Renal cortical epithelial cell (primary cell): Measurements from ENCODE around the gene DDR2. TPM values are rescaled to one million over a fixed set of nuclear protein-coding genes. Genes with fewer than 3 reads are reported as not detected.
"Not testable (repeated sequence)": the region's sequence is repeated elsewhere in the genome, so short reads cannot be mapped to it uniquely, and the experiment has no call there.

ENCODE experiments used
- DNase-seq: peaks from one replicate; pipeline ENCODE4 v3.0.0-alpha.2; 2011; ENCODE audit warnings: low read depth
- total RNA-seq: library from RNA; depleted of rRNA; stranded (reverse); fragments of >200 nt; gene quantifications from 2 replicates; pipeline ENCODE4 v1.2.3, GENCODE V29; 2014

DDR2 gene
- total RNA-seq, 1 donor from 2014 or later, result 1.7 TPM

DNA sequence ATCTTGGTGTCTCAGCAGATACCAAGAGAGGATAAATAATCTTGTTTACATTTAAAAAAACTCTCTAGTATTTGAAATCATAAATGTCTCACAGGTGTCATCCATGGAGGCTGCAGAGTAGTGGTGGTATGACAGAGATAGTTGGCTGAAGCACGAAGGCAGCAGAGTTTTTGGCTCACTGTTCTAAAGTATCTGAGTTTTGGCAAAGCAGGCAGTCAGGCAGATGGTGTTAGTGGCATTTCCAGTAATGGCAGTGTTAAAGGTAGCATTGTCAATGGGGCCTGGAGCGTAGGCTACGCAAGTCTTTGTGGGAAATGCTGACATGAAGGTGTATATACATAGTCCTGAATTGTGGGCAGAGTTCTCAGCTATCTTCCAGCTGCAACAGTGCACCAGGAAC is 89.8 kb downstream of the DDR2 start:
- DNase-seq, result no peak

DNA sequence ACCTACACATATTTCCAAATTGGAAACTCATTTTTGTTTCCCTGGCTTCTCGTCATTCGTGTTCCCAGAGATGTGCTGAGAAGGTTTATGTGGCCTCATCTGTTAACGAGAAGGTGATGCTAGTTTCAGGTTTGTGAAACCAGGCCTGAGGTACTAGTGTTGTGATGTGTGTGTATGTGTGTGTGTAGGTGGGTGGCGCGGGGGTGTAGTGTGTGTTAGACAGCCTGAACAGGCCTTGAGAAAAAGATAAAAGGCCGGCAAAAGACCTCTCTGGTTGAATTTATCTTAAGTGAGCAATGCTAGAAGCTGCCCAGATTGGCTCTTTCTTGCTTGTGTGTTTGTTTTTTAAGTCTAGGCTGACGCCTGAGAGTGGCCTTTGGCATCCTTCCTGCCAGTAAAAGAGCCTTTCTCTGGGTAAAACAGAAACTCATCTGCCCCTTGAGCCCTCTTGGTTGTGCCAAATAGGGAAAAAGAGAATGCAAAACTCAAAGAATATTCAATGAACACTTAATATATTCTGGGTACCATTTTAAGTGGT is 92.4 kb downstream of the DDR2 start:
- DNase-seq, result no peak

DNA sequence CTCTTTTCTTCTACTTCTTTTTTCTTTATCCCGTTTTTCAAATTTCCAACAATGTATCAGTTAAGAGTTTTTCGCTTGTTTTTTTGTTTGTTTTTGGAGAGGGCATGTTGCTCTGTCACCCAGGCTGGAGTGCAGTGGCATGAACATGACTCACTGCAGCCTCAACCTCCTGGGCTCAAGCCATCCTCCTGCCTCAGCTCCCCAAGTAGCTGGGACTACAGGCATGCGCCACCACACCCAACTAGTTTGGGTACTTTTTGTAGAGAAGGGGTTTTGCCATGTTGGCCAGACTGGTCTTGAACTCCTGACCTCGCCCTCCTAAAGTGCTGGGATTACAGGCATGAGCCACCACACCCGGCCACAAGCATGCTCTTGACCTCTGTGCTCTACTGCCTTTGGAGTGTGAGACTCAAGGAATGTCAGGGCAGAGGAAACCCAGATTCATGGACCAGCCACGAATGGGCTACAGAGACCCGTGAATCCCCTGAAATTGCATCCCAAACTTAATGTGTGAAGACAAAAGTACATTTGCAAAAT is 93.1 kb downstream of the DDR2 start:
- no peak for DNase-seq

DNA sequence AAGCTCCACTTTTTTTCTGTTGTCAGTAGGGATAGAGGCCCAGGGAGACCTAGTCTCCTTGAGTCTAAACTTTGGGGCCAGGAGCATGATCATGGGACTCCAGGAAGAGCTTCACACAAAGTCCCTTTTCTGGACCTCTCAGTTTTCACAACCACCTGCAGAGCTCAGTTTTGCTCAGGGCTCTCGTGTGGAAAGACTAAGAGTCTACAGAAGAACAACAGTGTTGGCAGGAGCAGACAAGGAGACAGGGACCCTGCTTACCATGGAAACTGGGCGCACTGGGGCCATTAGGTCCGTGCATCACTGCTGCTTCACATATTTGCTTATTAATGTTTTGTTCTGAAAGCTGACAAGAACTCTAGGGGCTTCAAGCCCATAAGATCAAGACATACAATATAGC is 94.3 kb downstream of the DDR2 start:
- no peak for DNase-seq

DNA sequence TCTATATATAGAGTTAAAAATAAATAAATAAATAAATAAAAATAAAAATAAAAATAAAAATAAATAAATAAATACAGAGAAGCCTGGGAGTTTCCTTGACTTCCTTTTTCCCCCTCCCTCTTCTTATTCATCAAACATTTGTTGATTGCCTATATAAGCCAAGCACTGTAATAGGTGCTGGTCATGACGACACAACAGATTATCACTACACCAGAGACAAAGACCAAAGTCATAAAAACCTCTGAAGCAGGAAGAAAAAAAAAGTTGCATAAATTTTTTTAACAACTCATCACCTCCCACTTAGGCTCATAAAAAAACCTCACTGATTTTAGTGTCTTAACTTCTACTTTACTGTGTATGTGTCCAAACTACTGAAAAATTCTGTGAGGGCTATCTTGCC is 95.2 kb downstream of the DDR2 start:
- not testable (repeated sequence) for DNase-seq

DNA sequence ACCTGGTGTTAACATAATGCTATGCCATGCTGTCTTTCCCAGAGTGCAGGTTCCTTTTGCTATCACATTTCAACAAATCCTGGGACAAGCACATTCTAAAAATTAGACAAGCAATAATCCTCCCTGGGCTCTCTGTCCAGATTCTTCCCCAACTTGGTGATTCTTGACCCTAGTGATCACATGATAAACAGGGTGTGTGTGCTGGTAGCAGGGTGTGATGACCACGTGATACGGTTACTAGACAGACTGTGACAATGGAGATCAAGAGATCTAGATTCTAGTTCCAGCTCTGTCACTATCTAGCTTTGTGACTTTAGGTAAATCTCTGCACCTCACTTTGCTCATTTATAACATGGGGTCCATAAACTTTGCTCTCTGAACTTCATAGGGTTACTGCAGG is 96.3 kb downstream of the DDR2 start:
- no peak for DNase-seq

DNA sequence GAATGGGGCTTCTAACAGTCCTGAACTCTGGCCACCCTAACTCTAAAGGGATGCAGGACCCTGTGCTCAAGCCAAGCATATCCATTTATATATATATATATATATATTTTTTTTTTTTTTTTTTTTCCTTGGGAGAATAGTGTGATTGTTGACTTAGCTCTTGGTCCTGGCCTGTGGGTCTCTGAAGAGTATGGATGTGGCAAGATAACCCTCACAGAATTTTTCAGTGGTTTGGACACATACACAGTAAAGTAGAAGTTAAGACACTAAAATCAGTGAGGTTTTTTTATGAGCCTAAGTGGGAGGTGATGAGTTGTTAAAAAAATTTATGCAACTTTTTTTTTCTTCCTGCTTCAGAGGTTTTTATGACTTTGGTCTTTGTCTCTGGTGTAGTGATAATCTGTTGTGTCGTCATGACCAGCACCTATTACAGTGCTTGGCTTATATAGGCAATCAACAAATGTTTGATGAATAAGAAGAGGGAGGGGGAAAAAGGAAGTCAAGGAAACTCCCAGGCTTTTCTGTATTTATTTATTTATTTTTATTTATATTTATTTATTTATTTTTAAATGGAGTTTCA is 97.0 kb downstream of the DDR2 start:
- DNase-seq, result peak; percentile 21

DNA sequence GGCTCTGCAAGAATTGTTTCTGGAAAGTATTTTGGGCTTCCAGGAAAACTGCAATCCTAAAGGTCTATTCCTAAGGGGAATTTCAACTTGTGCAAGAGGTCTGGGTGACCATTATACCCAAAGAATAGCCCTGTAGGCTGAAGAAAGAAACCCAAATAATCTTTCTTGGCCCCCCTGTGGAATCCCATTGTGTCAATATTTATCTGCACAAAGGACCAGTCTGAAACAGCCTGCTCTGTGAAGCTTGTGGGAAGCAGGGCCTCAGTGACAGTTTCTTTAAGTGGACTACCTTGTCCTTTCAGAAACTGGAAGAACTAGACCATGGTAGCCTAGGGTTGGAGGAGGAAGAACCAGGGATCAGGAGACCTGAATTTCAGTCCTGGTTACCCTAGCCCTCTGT is 99.8 kb downstream of the DDR2 start:
- no peak for DNase-seq

DNA sequence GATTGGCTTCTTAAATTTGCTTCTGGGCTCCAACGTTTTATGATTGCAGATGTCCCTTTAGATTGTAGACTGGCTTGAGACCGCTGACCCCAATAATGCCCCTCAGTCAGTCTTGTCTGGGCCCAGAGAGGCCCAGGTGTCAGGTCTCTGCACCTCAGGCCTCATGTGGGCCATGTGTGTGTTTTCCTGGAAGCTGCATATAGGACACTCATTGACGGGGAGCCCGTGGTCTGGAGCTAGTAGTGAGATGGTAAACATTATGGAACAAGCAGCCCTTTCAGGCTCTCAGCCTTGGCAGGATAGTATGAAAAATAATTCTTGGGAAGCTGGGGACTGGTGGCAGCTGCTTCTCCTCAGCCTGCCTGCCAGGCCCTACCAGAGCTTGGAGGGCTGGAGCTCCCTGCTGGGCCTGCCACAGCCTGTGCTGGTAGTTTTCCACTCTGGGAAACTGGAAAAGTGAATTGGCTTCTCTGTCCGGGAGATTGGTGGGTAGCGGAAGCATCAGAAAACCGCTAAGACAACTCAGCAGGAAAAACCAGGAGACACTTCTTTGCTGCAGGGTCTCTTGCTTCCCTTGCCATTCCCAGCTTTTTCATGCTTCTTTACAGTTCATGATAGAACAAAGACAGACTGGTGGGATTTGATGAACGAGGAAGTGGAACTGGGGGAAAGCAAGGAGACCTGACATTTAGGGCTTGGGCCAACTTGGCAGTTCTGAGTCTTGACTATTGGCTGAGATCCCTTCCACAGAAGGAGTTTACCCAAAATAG is 100.5 kb downstream of the DDR2 start:
- no peak for DNase-seq

DNA sequence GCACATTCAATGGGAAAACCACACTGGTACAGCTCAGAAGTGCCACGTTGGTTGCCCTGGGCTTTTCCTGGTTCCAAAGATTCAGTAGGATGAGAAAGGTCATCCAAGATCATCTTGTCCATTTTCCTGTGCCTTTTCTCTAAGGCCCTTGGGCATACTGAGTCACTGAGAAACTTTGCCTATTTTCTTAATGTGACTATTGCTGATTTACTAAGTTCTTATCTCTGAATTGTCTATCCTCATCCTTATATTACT is 101.0 kb downstream of the DDR2 start:
- no peak for DNase-seq

DNA sequence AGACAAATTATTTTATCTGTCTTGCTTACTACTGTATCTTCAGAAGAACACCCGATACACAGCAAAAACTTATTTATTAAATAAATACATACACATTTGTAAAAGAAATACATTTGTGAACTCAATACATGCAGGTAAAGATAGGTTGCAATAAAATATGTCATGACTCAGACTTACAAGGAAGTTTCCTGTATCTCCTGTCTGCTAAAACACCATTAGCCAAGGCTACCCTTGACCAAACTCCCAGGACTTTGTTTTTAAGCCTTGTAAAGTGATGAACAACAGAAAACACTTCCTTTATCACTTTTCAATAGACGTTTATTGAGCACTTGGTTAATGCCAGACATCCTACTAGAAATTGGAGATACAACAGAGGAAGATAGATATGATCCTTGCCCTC is 101.8 kb downstream of the DDR2 start:
- no peak for DNase-seq

DNA sequence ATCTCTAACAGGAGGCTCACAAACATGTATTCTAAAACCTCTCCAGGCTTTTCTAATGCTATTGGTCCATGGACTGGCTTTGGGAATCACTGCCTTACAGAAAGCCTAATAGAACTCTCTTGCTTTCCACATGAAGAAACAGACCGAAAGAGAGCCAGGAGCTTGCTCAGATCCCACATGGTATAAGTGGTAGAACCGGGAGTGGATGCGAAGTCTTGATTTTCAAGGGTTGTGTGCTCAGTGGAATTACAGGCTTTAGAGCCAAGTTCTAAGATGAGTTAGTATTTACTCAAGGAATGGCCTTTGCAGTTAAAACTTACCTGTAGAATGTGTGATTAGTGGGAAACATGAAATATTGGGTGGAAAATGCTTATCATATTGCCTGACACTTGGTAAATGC is 103.9 kb downstream of the DDR2 start:
- no peak for DNase-seq

DNA sequence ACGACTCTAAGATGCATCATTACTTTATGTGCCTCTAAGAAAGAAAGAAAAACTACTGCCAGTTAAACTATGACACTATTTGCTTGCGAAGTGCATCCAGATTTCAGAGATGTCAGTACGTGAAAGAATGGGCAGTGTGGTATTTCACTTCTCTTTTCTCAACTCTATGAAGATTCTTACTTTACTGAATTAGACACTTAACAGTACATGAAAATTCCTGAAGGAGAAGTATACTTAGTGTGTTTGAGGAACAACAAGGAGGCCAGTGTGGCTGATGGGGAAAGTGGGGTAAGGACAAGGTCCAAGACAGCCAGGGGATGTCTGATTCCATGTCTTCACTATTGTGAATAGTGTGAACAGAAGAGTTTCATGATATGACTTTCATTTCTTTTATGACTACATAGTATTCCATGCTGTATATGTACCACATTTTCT is 104.4 kb downstream of the DDR2 start:
- DNase-seq, result no peak

DNA sequence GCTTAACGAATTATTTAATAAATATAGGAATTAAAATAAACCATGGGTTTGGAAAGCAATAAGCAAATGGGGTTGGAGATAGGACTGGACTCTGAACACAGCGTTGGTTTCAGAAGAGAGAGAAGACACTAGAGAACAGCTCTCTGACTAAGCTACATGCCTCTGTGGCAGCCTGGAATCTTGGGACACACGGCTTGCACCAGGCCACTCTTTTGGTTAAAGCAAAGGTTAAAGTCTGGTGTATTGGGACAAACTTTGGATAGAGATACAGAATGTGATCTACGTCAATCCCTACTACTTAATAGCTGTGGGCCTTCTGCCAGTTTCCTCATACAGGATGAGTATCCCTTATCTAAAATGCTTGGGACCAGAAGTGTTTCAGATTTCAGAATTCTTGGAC is 108.5 kb downstream of the DDR2 start:
- DNase-seq, result no peak

DNA sequence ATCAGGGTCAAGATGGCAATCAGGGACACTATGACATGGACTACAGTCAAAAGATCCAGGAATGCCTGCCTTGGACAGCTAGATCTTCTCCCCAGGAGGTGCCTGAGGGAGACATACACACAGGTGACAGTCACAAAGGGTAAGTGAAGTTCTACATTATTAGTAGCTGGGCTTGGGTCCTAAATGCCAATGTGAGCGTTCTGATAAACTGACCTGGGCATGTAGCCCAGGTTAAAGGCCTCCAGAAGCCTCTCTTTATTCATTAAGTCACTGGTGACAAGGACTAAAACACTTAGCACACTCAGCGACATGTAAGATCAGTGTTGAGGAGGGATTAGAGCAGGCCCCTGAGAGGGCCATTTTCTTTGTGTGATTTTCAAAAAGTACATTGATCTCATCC is 109.3 kb downstream of the DDR2 start:
- DNase-seq, result no peak

DNA sequence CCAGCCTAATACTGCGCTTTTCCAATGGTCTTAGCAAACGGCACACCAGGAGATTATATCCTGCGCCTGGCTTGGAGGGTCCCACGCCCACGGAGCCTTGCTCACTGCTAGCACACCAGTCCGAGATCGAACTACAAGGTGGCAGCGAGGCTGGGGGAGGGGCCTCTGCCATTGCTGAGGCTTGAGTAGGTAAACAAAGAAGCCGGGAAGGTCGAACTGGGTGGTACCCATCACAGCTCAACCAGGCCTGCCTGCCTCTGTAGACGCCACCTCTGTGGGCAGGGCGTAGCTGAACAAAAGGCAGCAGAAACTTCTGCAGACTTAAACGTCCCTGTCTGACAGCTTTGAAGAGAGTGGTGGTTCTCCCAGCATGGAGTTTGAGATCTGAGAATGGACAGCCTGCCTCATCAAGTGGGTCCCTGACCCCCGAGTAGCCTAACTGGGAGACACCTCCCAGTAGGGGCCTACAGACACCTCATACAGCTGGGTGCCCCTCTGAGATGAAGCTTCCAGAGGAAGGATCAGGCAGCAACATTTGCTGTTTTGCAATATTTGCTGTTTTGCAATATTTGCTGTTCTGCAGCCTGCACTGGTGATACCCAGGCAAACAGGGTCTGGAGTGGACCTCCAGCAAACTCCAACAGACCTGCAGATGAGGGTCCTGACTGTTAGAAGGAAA is 114.1 kb downstream of the DDR2 start:
- not testable (repeated sequence) for DNase-seq

DNA sequence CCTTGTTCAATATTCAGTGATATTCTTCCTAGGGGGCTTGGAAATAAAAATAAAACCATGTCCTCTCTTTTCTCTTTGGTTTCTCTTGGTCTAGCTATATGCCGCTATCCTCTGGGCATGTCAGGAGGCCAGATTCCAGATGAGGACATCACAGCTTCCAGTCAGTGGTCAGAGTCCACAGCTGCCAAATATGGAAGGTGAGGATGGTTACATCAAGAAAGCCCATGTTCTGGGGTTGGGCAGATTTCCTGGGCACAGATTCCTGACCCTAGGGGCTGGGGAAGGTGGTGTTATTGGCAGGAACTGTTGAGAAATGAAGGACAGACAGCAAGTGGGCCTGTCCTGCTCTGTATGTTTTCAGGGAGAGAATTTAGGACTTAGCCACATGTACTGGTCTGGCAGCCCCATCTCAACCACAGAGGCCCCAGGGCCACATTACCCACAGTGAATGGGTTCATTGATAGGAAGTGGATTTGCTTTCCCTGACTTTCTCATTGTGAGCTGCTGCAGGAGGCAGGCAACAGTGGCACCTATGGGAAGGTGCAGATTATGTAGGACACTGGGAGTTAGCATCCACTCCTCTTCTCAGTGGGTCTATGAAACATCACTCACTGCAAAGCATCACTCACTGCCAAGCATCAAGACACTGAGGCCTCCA is 120.9 kb downstream of the DDR2 start:
- peak; percentile 7 for DNase-seq

DNA sequence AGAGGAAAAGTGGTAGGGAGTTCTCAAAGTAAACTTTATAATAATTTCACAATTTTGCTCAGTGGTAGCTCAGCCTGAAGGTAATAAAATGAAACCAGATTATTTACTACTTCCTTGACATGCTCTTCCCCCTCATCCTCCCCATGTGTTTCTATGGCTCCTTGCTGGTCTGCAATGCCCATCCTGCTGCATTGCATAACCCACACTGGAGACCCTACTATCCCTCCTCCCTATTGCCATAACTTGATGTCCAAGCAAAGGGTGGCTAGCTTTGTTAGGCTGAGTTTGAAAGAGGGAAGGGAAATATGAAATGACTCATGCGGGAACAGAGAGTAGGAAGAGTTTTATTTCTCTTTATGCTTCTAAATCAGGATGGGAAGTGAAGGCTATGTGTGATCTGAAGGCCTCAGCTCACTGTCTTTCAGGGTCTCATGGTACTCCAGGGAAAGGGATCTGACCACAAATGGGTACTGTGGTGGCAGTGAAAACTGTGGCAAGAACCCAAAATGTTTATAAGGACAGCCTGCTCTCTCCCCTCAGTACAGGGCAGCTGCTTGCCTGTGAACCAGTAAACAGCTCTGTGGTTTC is 121.8 kb downstream of the DDR2 start:
- DNase-seq, result no peak

DNA sequence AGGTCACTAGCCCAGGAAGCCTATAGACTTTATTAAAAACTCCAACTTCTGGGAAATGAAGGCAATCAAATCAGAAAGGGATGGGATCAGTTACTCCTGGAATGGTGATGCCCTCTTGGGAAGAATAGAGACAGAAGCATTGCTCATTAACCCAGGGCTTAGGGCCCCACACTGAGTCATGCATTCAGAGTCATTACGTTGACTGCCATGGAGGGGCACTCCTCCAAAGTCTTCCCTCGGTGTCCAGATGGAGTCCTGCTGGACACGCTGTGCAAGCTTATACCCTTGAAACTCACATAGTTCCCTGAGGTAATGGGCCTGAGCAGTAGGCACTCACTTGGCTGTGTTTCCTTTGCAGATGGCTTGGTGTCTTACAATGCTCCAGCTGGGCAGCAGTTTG is 123.0 kb downstream of the DDR2 start:
- no peak for DNase-seq

DNA sequence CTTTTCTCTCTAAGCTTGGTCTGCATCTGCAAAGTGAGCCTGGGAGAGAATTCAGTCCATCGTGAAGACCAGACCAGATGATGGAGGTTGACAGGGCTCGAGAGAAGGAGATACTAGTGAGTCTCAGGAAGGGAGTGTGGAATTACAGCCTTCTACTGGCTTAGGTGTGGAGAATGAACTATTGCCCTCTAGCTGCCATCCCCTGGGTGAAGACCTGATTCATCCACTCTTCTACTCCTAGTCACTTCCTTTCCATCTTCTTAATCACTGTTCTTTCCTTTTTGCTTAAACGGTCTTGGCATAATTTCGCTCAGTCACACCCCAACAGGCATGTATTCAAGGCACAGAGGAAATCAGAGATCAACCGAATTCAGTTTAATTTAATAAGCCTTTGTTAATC is 124.3 kb downstream of the DDR2 start:
- peak; percentile 3 for DNase-seq

DNA sequence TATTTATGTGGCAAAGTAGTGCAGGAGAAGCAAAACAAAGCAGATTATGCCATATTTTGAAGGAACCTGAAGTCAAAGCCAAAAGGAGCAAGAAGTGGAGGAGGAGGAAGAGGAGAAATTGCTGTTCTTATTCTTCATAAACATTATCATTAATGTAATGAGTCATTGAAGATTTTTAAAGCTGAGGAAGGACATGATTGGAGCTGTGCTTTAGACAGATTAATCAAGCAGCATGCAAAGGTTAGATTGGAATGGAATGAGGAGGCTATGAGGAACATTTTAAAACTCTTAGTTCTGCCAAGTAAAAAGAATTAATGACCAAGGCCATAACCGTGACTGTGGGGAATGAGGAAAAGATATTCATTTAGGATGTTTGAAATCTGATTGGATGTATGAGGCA is 125.2 kb downstream of the DDR2 start:
- peak; percentile 6 for DNase-seq

DNA sequence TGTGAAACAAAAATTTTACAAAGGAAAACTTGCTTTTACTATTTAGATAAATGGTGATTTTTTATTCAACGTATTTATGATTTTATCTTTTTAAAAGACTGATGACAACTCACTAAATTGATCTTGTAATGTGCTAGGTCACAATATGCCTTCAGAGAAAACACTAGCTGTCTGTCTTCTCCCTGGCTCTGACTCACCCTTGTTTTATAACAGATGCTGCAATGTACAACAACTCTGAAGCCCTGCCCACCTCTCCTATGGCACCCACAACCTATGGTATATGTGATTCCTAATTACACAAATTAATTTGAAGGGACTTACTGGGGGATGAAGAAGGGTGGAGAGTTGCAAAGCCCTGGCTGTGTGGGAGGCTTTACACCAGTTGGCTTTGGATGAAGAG is 133.5 kb downstream of the DDR2 start:
- no peak for DNase-seq
